Mononuclear cell (primary cell): ENCODE data around the gene FAM171A1. TPM values are rescaled to one million over a fixed set of nuclear protein-coding genes. Genes with fewer than 3 reads are reported as not detected.

ENCODE experiments used
- H3K27me3 ChIP-seq: 2 replicates; pipeline ENCODE4 v1.6.0; 2011; ENCODE audit warnings: low read length, control low read depth; ENCODE audit not compliant: insufficient read depth
- H3K4me1 ChIP-seq: 2 replicates; pipeline ENCODE4 v1.5.1; 2011; ENCODE audit warnings: mild to moderate bottlenecking, low read length, control low read depth; ENCODE audit not compliant: insufficient read depth
- H3K4me3 ChIP-seq: 2 replicates; pipeline ENCODE4 v1.5.1; 2011; ENCODE audit warnings: mild to moderate bottlenecking, low read length, moderate library complexity
- H3K9me3 ChIP-seq: 2 replicates; pipeline ENCODE4 v1.5.1; 2011; ENCODE audit warnings: low read depth, mild to moderate bottlenecking, control low read depth, low read length
- total RNA-seq: library from RNA; depleted of rRNA; stranded (reverse); fragments of >200 nt; gene quantifications from one replicate; pipeline ENCODE4 v1.2.3, GENCODE V29; 2012

The FAM171A1 gene
- total RNA-seq, 1 donor, result 0.84 TPM

DNA sequence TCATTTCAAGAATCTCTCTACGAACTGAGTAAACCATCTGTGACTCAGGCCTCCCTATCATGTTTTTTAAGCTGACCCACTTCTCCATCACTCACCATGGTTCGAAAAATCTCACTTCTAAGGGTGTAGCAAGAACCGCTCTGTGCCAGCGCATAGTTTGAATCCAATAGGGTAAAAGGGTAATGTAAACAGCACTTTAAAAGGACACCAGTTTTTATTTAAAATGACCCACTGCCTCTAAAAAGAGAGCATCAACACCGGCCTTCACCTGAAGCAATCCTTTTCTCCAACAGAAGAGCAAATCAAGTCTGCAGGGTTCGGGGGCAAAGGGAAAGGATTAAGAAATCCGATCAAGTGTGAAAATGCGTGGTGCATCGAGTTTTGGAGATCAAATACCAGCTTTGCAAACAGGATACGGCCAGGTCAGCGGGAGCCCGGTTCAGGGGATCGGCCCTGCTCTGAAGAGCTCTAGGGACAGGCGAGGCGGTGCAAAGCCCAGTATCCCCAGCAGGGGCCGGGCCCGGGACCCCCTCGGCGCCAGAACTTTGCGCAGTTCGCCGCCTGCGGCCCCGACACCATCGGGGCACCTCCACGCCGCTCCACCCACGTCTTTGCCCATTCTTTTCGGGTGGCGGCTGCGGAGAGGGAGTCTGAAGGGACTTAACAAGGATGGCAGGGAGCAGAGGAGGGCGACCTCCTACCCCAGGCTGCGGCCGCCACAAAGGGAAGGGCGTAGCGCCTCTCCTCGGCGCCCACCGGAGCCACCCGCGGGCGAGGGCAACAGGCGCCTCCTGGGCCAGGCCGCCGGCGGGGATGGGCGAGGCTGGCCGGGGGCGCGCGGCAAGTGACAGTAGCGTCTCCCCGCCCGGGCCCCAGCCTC is 203.4 kb downstream of the FAM171A1 start:
- Histone ChIP-seq H3K4me1 (peaks cover 31% of the 10 kb centered on the region), H3K9me3 (no peaks in the 10 kb centered on the region), H3K27me3 (peaks cover 19% of the 10 kb centered on the region), H3K4me3 (peak overlapping the region; percentile 77)

DNA sequence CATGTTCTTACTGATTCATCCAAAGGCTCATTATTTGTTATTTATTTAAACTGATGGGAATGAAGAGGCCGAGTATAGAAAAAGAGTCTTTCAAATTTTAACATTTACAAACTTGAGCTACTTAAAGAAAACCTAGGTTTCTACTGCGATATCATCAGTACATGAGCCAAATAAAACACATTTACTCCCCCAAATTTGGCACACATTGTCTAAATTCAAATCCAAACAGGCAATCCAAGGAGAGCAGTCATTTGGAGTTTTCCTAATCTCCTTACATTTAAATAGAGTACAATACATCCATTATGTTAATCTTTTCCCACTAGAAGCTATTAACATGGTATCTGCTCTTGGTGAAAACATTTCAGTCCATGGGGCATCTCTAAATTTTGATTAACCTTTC is 204.8 kb downstream of the FAM171A1 start:
- Histone ChIP-seq H3K27me3 (peaks cover 19% of the 10 kb centered on the region), H3K4me1 (peaks cover 31% of the 10 kb centered on the region), H3K4me3 (no peak overlapping the region), H3K9me3 (no peaks in the 10 kb centered on the region)

DNA sequence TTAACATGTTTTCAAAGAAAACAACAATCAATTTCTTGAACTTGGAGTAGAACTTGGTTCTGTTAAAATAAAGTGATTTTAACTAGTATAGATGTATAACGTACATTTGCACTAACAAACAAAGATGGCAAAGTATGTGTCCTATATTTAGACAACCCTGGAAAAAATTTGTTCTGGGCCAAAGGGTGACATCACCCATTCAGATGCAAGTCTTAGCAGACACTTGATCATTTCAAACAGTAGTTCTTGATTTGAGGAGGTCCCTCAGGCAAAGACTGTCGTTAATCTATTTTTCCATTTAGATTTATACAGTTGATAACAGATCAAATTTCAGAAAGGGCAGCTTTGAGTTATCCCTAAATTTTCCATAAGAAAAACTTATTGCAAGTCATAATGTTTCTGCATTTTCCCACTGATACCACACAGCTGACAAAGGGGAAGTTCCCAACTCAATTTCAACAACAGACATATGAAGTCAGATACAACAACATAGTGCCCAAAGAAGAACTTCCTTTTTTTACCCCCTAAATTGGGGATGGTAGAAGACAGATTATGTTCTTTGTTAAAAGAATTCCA is 207.7 kb downstream of the FAM171A1 start:
- H3K4me3 ChIP-seq, result no peak overlapping the region
- peaks cover 8% of the 10 kb centered on the region for H3K4me1 ChIP-seq
- H3K27me3 ChIP-seq, result peaks cover 12% of the 10 kb centered on the region
- no peaks in the 10 kb centered on the region for H3K9me3 ChIP-seq

Other genes with a start within 250 kb of the FAM171A1 start
- gene NMT2, start 202.6 kb downstream of the FAM171A1 start, total RNA-seq, result 17.1 TPM